Measurements from ENCODE around the gene LIN9. TPM values are rescaled to one million over a fixed set of nuclear protein-coding genes. Genes with fewer than 3 reads are reported as not detected.

The LIN9 gene
- total RNA-seq, 3 donors from 2014 or later: 1.9 to 5.6 (median 2.6) TPM

- no peak for DNase-seq (ENCODE audit: low spot score in 2 of 2)
- no peak for TF ChIP-seq POLR2A (IDR thresholded peaks at IDR 0.05)
- TF ChIP-seq POLR2AphosphoS5 (IDR thresholded peaks at IDR 0.05): no peak
- TF ChIP-seq CTCF (IDR thresholded peaks at IDR 0.05): no peak
- Histone ChIP-seq H3K4me3 (no peak overlapping the region), H3K36me3 (no peaks in the 10 kb centered on the region), H3K9me3 (no peaks in the 10 kb centered on the region), H3K27me3 (no peaks in the 10 kb centered on the region), H3K4me1 (no peaks in the 10 kb centered on the region), H3K27ac (no peak overlapping the region)
- intact Hi-C loops (cut with DNase I; ENCODE audit: low total_unique reads): no loop called here
These were observed 109.0 kb downstream of the LIN9 start for GRCh38 chr1:226199971-226200370.

GRCh38 chr1:226195144-226195543 lies 113.8 kb downstream of the LIN9 start:
- Histone ChIP-seq H3K27ac (no peak overlapping the region), H3K27me3 (no peaks in the 10 kb centered on the region), H3K36me3 (no peaks in the 10 kb centered on the region), H3K4me3 (no peak overlapping the region), H3K4me1 (no peaks in the 10 kb centered on the region), H3K9me3 (no peaks in the 10 kb centered on the region)
- intact Hi-C loops (cut with DNase I; ENCODE audit: low total_unique reads): no loop called here
- DNase-seq (ENCODE audit: low spot score in 2 of 2): no peak
- TF ChIP-seq CTCF (IDR thresholded peaks at IDR 0.05) (no peak), POLR2A (IDR thresholded peaks at IDR 0.05) (no peak), POLR2AphosphoS5 (IDR thresholded peaks at IDR 0.05) (no peak)

GRCh38 chr1:226187380-226187779 lies 121.6 kb downstream of the LIN9 start:
- Histone ChIP-seq H3K4me3 (peak overlapping the region; percentile 84 to 92 (median 89)), H3K27me3 (no peaks in the 10 kb centered on the region), H3K4me1 (peaks cover 0 to 6% of the 10 kb centered on the region in 2 donors), H3K27ac (peak overlapping the region in 1 of 2 donors; percentile 97), H3K9me3 (no peaks in the 10 kb centered on the region), H3K36me3 (no peaks in the 10 kb centered on the region)
- TF ChIP-seq CTCF (IDR thresholded peaks at IDR 0.05): no peak
- TF ChIP-seq POLR2A (IDR thresholded peaks at IDR 0.05): no peak
- TF ChIP-seq POLR2AphosphoS5 (IDR thresholded peaks at IDR 0.05): no peak
- no peak for DNase-seq (ENCODE audit: low spot score in 2 of 2)
- intact Hi-C loops (cut with DNase I; ENCODE audit: low total_unique reads): loop anchor here (10.0 kb wide), 1 partner anchor 73 kb away; no protein-coding TSS in a partner anchor

- TF ChIP-seq POLR2AphosphoS5 (IDR thresholded peaks at IDR 0.05) (no peak), CTCF (IDR thresholded peaks at IDR 0.05) (no peak)
- no peaks in the 10 kb centered on the region for H3K36me3 ChIP-seq
- peak overlapping the region; percentile 84 to 92 (median 89) for H3K4me3 ChIP-seq
- peak overlapping the region; percentile 97 to 98 for H3K27ac ChIP-seq
- H3K4me1 ChIP-seq: peaks cover 0 to 6% of the 10 kb centered on the region in 2 donors
- no peaks in the 10 kb centered on the region for H3K27me3 ChIP-seq
- intact Hi-C loops (cut with DNase I; ENCODE audit: low total_unique reads): loop anchor here (10.0 kb wide), 1 partner anchor 72 kb away; no protein-coding TSS in a partner anchor
- no peaks in the 10 kb centered on the region for H3K9me3 ChIP-seq
- DNase-seq (ENCODE audit: low spot score in 2 of 2): no peak
These were observed 122.0 kb downstream of the LIN9 start for GRCh38 chr1:226187019-226187322.

- Histone ChIP-seq H3K36me3 (no peaks in the 10 kb centered on the region), H3K9me3 (no peaks in the 10 kb centered on the region), H3K4me3 (peak within 1 kb of the TSS; percentile 84 to 92 (median 89)), H3K4me1 (peaks cover 0 to 6% of the 10 kb centered on the region in 2 donors), H3K27ac (peak within 1 kb of the TSS; percentile 97 to 98), H3K27me3 (no peaks in the 10 kb centered on the region)
- peak; percentile 88 for TF ChIP-seq POLR2A (IDR thresholded peaks at IDR 0.05)
- TF ChIP-seq CTCF (IDR thresholded peaks at IDR 0.05): no peak
- TF ChIP-seq POLR2AphosphoS5 (IDR thresholded peaks at IDR 0.05): peak; percentile 85 to 96 (median 89)
- intact Hi-C loops (cut with DNase I; ENCODE audit: low total_unique reads): loop anchor here (10.0 kb wide), 1 partner anchor 72 kb away; no protein-coding TSS in a partner anchor
- peak; percentile 82 to 86 for DNase-seq (ENCODE audit: low spot score in 2 of 2)
These were observed 122.6 kb downstream of the LIN9 start, which contains the start of gene ACBD3 for GRCh38 chr1:226186124-226187018. TSS of gene ACBD3 (minus strand) at chr1:226186741. CDS start at chr1:226186675, 66 bp downstream.
